ENCODE results near the gene SLC12A8.

The SLC12A8 gene

GRCh38 chr3:125069968-125070745 is 142.4 kb downstream of the SLC12A8 start:
- FAIRE-seq, result no peak

GRCh38 chr3:125069452-125069851 is 143.1 kb downstream of the SLC12A8 start:
- no peak for FAIRE-seq

- FAIRE-seq, result no peak
Measured at GRCh38 chr3:125068265-125068664, 144.3 kb downstream of the SLC12A8 start.

- FAIRE-seq, result no peak
Measured at GRCh38 chr3:125067225-125067624, 145.3 kb downstream of the SLC12A8 start.

GRCh38 chr3:125062904-125063618 is 149.5 kb downstream of the SLC12A8 start:
- no peak for FAIRE-seq

GRCh38 chr3:125061646-125062045 is 150.9 kb downstream of the SLC12A8 start:
- FAIRE-seq, result no peak

- no peak for FAIRE-seq
Measured at GRCh38 chr3:125061170-125061569, 151.4 kb downstream of the SLC12A8 start.

GRCh38 chr3:125059488-125060245 is 152.9 kb downstream of the SLC12A8 start:
- no peak for FAIRE-seq

GRCh38 chr3:125058959-125059358 is 153.6 kb downstream of the SLC12A8 start:
- no peak for FAIRE-seq

- no peak for FAIRE-seq
Measured at GRCh38 chr3:125058529-125058928, 154.0 kb downstream of the SLC12A8 start.

GRCh38 chr3:125057186-125057850 is 155.2 kb downstream of the SLC12A8 start:
- no peak for FAIRE-seq

GRCh38 chr3:125055913-125056745 is 156.4 kb downstream of the SLC12A8 start, which contains the start of gene HEG1:
TSS of gene HEG1 (minus strand) at chr3:125055997. CDS start at chr3:125055890, 107 bp downstream.
- no peak for FAIRE-seq

- FAIRE-seq, result no peak
Measured at GRCh38 chr3:125055331-125055912, 157.1 kb downstream of the SLC12A8 start.

GRCh38 chr3:125054449-125055329 is 157.9 kb downstream of the SLC12A8 start:
- no peak for FAIRE-seq

GRCh38 chr3:125054062-125054448 is 158.5 kb downstream of the SLC12A8 start:
- no peak for FAIRE-seq

GRCh38 chr3:125053304-125053699 is 159.2 kb downstream of the SLC12A8 start:
- no peak for FAIRE-seq

- FAIRE-seq, result no peak
Measured at GRCh38 chr3:125052624-125053303, 159.8 kb downstream of the SLC12A8 start.

- no peak for FAIRE-seq
Measured at GRCh38 chr3:125051715-125052581, 160.6 kb downstream of the SLC12A8 start.

- no peak for FAIRE-seq
Measured at GRCh38 chr3:125051205-125051604, 161.3 kb downstream of the SLC12A8 start.

All from TTC549 (cell line).